HG02763 (cell line): Measurements from ENCODE around the gene BMAL1.

Experiments
- ATAC-seq: cut with Tn5 transposase; IDR thresholded peaks from one replicate; pipeline ENCODE4 v1.9.1; 2021; ENCODE audit warnings: mild to moderate bottlenecking, moderate library complexity; ENCODE audit not compliant: unreplicated experiment

Gene BMAL1

DNA sequence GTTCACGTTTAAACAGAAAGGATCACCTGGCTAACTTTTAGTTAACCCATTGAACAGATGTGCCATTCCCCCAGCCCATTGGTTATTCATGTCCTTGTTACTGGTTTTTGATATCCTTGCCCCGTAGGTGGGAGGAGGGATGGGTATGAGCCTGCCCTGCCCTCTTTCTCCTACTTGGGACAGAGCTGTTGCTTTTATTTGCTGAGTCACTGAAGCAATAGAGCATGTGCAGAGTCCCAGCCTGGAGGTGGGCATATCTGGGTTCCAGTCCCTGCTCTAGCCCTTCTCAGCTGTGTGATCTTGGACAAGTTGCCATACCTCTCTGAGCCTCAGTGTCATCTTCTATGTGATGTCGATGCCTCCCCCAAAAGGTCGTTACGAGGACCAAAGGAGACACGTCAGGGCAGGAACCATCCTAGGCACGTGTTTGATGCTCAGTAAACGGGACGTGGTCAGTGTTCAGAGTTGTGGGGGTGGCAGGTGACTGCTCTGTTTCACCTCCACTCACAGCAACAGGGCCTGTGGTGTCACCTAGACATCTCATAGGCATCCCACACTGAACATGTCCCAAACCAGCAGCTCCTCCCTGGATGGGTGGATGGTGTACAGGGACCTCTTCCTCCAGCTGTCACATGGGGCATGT lies 61.0 kb downstream of the BMAL1 start:
- ATAC-seq = no peak

GRCh38 chr11:13339195-13340153 lies 61.9 kb downstream of the BMAL1 start:
- ATAC-seq = no peak

- ATAC-seq = no peak
Observed at GRCh38 chr11:13341026-13341425, 63.4 kb downstream of the BMAL1 start.

- ATAC-seq = peak; percentile 48
Observed at GRCh38 chr11:13343067-13343466, 65.5 kb downstream of the BMAL1 start.

GRCh38 chr11:13343931-13344717 lies 66.5 kb downstream of the BMAL1 start:
- no peak for ATAC-seq

GRCh38 chr11:13344818-13345217 lies 67.2 kb downstream of the BMAL1 start:
- no peak for ATAC-seq

DNA sequence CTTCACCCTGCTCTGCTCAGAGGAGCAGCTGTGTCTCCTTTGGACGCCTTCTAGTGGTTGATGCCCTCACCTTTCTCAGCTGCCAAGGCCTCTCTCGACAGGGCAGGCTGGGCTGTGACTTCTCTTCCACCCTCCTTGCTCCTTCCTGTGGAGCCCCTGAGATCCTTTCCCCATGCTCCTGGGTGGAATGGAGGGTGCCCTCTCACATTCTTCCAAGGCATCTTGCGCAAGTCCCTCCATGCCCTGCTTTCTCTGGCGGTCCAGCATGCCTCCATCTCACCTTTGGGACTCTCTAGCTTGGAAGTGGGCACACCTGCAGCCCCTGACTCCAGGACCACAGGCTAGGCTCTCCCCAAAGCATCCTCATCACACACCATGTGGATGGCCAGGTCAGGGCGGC lies 68.9 kb downstream of the BMAL1 start:
- ATAC-seq = no peak

DNA sequence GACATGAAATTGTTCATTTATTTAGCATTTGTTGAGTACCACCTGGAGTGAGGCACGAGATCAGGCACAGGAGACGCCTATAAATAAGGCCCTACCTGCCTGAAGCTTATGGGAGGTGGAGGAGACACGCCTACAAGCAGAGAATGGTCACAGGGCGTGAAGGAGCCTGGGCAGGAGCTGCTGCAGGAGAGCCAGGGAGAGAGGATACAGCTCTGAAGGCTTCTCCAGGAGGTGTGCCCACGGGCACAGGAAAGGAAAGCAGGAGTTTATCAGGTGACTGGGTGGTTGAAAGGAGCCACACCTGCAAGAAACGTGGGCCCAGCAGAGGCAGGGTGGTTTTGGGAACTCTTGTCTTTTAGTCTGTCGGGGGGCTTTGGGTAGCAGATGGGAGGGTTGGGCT lies 70.3 kb downstream of the BMAL1 start:
- ATAC-seq = no peak

- no peak for ATAC-seq
Observed at GRCh38 chr11:13348305-13348704, 70.7 kb downstream of the BMAL1 start.

DNA sequence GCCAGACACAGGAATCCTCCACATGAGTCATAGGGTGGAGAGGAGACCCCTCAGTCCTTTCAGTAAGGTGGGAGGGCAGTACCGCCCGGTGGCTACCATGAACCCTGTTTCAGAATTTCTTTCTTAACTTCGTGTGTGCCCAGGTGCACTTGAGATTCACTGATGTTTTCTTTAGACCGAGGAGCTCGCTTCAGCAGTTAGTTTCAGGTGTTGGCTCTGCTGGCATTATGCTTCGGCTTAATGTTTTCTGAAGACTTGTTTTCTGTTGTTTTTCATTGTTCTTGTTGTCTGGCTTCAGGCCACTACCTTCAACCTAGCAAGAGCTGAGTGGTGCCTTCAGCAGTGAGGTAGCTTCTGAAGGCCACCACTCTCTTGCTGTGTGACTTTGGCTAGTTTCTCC lies 71.5 kb downstream of the BMAL1 start:
- ATAC-seq = no peak

GRCh38 chr11:13349581-13349980 lies 72.0 kb downstream of the BMAL1 start:
- no peak for ATAC-seq

- ATAC-seq = no peak
Observed at GRCh38 chr11:13352711-13353110, 75.1 kb downstream of the BMAL1 start.

- ATAC-seq = no peak
Observed at GRCh38 chr11:13354335-13354734, 76.7 kb downstream of the BMAL1 start.

- ATAC-seq = no peak
Observed at GRCh38 chr11:13355191-13355590, 77.6 kb downstream of the BMAL1 start.

DNA sequence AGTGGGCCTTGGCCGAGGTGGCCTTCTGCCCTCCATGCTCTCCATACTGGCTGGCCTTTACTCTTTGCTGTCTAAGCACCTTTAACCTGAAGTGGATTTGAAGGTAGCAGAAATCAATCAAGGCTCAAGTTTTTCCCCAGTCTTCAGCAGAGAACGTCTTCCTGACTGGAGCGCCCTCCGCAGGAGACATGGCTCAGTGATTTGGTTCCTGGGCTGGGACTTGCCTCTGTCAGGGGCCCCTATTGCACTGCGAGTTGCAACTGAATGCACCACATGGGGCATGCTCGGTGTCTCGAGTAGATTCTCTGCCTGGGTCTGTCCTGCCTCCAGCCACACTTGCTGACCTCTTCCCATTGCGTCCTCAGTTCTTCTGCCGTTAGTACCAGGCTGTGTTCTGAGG lies 79.6 kb downstream of the BMAL1 start:
- no peak for ATAC-seq

DNA sequence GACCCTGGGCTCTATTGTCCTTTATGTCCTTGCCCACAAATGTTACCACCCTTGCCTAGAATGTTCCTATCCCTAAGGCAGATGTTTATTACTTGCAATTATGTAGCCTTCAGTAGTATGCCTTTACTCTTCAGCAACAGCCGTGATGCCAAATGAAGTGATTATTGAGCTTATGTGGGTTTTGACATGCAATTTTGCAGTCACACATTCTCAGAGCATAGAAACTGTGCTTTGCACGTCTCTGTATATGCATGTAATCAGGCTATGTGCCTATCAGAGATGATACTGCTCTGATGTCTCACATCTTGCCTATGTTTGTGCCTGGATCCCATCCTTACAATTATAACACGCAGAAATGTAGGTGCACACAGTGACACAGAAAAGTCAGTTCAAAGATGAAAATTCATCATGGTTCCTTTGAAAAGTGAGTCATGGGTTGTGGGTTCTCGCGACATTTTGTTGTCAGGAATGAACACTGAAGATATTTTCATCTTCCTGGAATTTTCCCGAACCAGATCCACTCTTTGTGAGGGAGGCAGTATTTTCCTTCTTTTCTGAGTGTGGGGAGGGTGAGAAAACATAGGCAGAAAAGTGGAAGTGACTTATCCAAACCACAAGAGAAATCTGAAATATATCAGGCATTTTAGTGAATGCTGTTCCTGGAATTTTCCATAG lies 81.1 kb downstream of the BMAL1 start:
- ATAC-seq = no peak

- no peak for ATAC-seq
Observed at GRCh38 chr11:13362596-13363109, 85.1 kb downstream of the BMAL1 start.

- ATAC-seq = no peak
Observed at GRCh38 chr11:13364388-13364787, 86.8 kb downstream of the BMAL1 start.

DNA sequence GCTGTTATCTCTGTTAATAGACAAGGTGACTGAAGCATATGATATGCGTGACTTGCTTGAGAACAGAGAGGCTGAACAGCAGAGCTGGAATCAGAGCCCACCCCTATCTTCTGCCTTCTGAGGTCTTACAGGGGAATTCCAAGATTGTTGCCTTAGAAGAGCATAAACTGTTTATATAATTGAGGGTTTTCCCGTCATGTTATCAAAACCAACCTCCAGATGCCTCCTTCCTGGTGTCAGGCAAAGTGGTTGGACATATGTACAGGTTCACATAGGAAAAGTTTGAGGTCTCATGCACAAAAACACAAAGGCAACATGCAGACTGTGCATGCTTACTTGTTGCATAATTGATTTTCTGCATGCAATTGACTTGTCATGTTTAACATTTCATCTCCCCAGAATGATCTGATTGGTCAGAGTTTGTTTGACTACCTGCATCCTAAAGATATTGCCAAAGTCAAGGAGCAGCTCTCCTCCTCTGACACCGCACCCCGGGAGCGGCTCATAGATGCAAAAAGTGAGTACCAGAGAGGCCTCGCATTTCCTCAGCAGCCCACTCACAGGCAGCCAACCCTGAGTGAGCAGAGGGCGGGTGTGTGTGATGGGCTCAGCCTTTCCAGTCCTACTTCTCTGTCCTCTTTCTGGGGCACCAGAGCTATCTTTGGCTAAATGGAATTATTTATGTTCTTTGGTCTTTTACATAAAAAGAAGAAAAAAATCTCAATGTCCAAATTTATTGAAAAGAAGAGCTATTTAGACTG lies 88.9 kb downstream of the BMAL1 start:
- ATAC-seq = no peak

GRCh38 chr11:13367115-13367514 lies 89.5 kb downstream of the BMAL1 start:
- ATAC-seq = no peak
